ENCODE data around the gene NFATC1.
A peak's percentile ranks its signal among the peaks of the same experiment; 100 is the strongest.

Gene NFATC1

GRCh38 chr18:79395761-79396404 lies at the start of gene NFATC1:
Gene NFATC1, plus strand, starts transcription at chr18:79395930. Its CDS starts 295 bp downstream, at chr18:79396225.
- Histone ChIP-seq H3K79me2 (ENCODE audit: control insufficient read depth, insufficient read depth, low read length, unreplicated experiment) (no peaks in the 10 kb centered on the region), H3K27ac (ENCODE audit: low read depth, low read length) (no peak within 1 kb of the TSS; the same call in 1 of the 2 replicates), H3K36me3 (ENCODE audit: insufficient read depth, low read length) (no peaks in the 10 kb centered on the region), H3K4me3 (ENCODE audit: low read depth, low read length) (peak within 1 kb of the TSS; percentile 80), H2AFZ (ENCODE audit: low read length, unreplicated experiment) (peak within 1 kb of the TSS; percentile 78), H3K4me1 (ENCODE audit: control insufficient read depth, insufficient read depth, low read length, unreplicated experiment) (peaks cover 8% of the 10 kb centered on the region), H3K27me3 (ENCODE audit: insufficient read depth, low read length) (peaks cover 23% of the 10 kb centered on the region)

- Histone ChIP-seq H3K27ac (ENCODE audit: low read depth, low read length) (no peak overlapping the region), H3K79me2 (ENCODE audit: control insufficient read depth, insufficient read depth, low read length, unreplicated experiment) (no peaks in the 10 kb centered on the region), H3K27me3 (ENCODE audit: insufficient read depth, low read length) (no peaks in the 10 kb centered on the region), H3K36me3 (ENCODE audit: insufficient read depth, low read length) (peaks cover 16% of the 10 kb centered on the region; the same call in 1 of the 2 replicates), H3K4me3 (ENCODE audit: low read depth, low read length) (no peak overlapping the region), H3K4me1 (ENCODE audit: control insufficient read depth, insufficient read depth, low read length, unreplicated experiment) (peaks cover 4% of the 10 kb centered on the region), H2AFZ (ENCODE audit: low read length, unreplicated experiment) (no peak overlapping the region)
These were observed 49.7 kb upstream of the NFATC1 start for GRCh38 chr18:79345981-79346380.

- H3K79me2 ChIP-seq (ENCODE audit: control insufficient read depth, insufficient read depth, low read length, unreplicated experiment), result no peaks in the 10 kb centered on the region
- H3K27me3 ChIP-seq (ENCODE audit: insufficient read depth, low read length), result no peaks in the 10 kb centered on the region
- peaks cover 16% of the 10 kb centered on the region; the same call in 1 of the 2 replicates for H3K36me3 ChIP-seq (ENCODE audit: insufficient read depth, low read length)
- H2AFZ ChIP-seq (ENCODE audit: low read length, unreplicated experiment), result no peak overlapping the region
- no peak overlapping the region for H3K4me3 ChIP-seq (ENCODE audit: low read depth, low read length)
- H3K27ac ChIP-seq (ENCODE audit: low read depth, low read length), result no peak overlapping the region
- peaks cover 4% of the 10 kb centered on the region for H3K4me1 ChIP-seq (ENCODE audit: control insufficient read depth, insufficient read depth, low read length, unreplicated experiment)
These were observed 47.7 kb upstream of the NFATC1 start for GRCh38 chr18:79348066-79348465.

- Histone ChIP-seq H3K36me3 (ENCODE audit: insufficient read depth, low read length) (no peaks in the 10 kb centered on the region), H3K27me3 (ENCODE audit: insufficient read depth, low read length) (no peaks in the 10 kb centered on the region), H3K4me1 (ENCODE audit: control insufficient read depth, insufficient read depth, low read length, unreplicated experiment) (peaks cover 4% of the 10 kb centered on the region), H3K4me3 (ENCODE audit: low read depth, low read length) (no peak overlapping the region), H3K79me2 (ENCODE audit: control insufficient read depth, insufficient read depth, low read length, unreplicated experiment) (no peaks in the 10 kb centered on the region), H3K27ac (ENCODE audit: low read depth, low read length) (no peak overlapping the region), H2AFZ (ENCODE audit: low read length, unreplicated experiment) (no peak overlapping the region)
These were observed 43.3 kb upstream of the NFATC1 start for GRCh38 chr18:79352432-79352831.

GRCh38 chr18:79353267-79353666 lies 42.5 kb upstream of the NFATC1 start:
- H2AFZ ChIP-seq (ENCODE audit: low read length, unreplicated experiment), result no peak overlapping the region
- H3K79me2 ChIP-seq (ENCODE audit: control insufficient read depth, insufficient read depth, low read length, unreplicated experiment), result no peaks in the 10 kb centered on the region
- H3K4me3 ChIP-seq (ENCODE audit: low read depth, low read length), result no peak overlapping the region
- H3K27ac ChIP-seq (ENCODE audit: low read depth, low read length), result no peak overlapping the region
- H3K27me3 ChIP-seq (ENCODE audit: insufficient read depth, low read length), result no peaks in the 10 kb centered on the region
- no peaks in the 10 kb centered on the region for H3K36me3 ChIP-seq (ENCODE audit: insufficient read depth, low read length)
- H3K4me1 ChIP-seq (ENCODE audit: control insufficient read depth, insufficient read depth, low read length, unreplicated experiment), result no peaks in the 10 kb centered on the region

GRCh38 chr18:79354350-79354749 lies 41.4 kb upstream of the NFATC1 start:
- H3K79me2 ChIP-seq (ENCODE audit: control insufficient read depth, insufficient read depth, low read length, unreplicated experiment), result no peaks in the 10 kb centered on the region
- H3K27ac ChIP-seq (ENCODE audit: low read depth, low read length), result no peak overlapping the region
- no peaks in the 10 kb centered on the region for H3K27me3 ChIP-seq (ENCODE audit: insufficient read depth, low read length)
- no peaks in the 10 kb centered on the region for H3K36me3 ChIP-seq (ENCODE audit: insufficient read depth, low read length)
- H2AFZ ChIP-seq (ENCODE audit: low read length, unreplicated experiment), result no peak overlapping the region
- H3K4me1 ChIP-seq (ENCODE audit: control insufficient read depth, insufficient read depth, low read length, unreplicated experiment), result no peaks in the 10 kb centered on the region
- no peak overlapping the region for H3K4me3 ChIP-seq (ENCODE audit: low read depth, low read length)

GRCh38 chr18:79355433-79356335 lies 40.0 kb upstream of the NFATC1 start:
- H3K36me3 ChIP-seq (ENCODE audit: insufficient read depth, low read length), result peaks cover 10% of the 10 kb centered on the region
- H3K27ac ChIP-seq (ENCODE audit: low read depth, low read length), result no peak overlapping the region
- H2AFZ ChIP-seq (ENCODE audit: low read length, unreplicated experiment), result no peak overlapping the region
- no peaks in the 10 kb centered on the region for H3K4me1 ChIP-seq (ENCODE audit: control insufficient read depth, insufficient read depth, low read length, unreplicated experiment)
- H3K4me3 ChIP-seq (ENCODE audit: low read depth, low read length), result no peak overlapping the region
- no peaks in the 10 kb centered on the region for H3K79me2 ChIP-seq (ENCODE audit: control insufficient read depth, insufficient read depth, low read length, unreplicated experiment)
- H3K27me3 ChIP-seq (ENCODE audit: insufficient read depth, low read length), result no peaks in the 10 kb centered on the region

- Histone ChIP-seq H2AFZ (ENCODE audit: low read length, unreplicated experiment) (no peak overlapping the region), H3K4me3 (ENCODE audit: low read depth, low read length) (no peak overlapping the region), H3K27me3 (ENCODE audit: insufficient read depth, low read length) (no peaks in the 10 kb centered on the region), H3K79me2 (ENCODE audit: control insufficient read depth, insufficient read depth, low read length, unreplicated experiment) (no peaks in the 10 kb centered on the region), H3K4me1 (ENCODE audit: control insufficient read depth, insufficient read depth, low read length, unreplicated experiment) (peaks cover 4% of the 10 kb centered on the region), H3K27ac (ENCODE audit: low read depth, low read length) (no peak overlapping the region), H3K36me3 (ENCODE audit: insufficient read depth, low read length) (peaks cover 13% of the 10 kb centered on the region)
These were observed 39.3 kb upstream of the NFATC1 start for GRCh38 chr18:79356435-79356834.

GRCh38 chr18:79360933-79361332 lies 34.8 kb upstream of the NFATC1 start:
- Histone ChIP-seq H3K4me3 (ENCODE audit: low read depth, low read length) (no peak overlapping the region), H2AFZ (ENCODE audit: low read length, unreplicated experiment) (no peak overlapping the region), H3K4me1 (ENCODE audit: control insufficient read depth, insufficient read depth, low read length, unreplicated experiment) (peaks cover 11% of the 10 kb centered on the region)

GRCh38 chr18:79361766-79362522 lies 33.8 kb upstream of the NFATC1 start:
- no peaks in the 10 kb centered on the region for H3K79me2 ChIP-seq (ENCODE audit: control insufficient read depth, insufficient read depth, low read length, unreplicated experiment)
- H3K4me1 ChIP-seq (ENCODE audit: control insufficient read depth, insufficient read depth, low read length, unreplicated experiment), result peaks cover 11% of the 10 kb centered on the region
- H3K27me3 ChIP-seq (ENCODE audit: insufficient read depth, low read length), result no peaks in the 10 kb centered on the region
- no peak overlapping the region for H3K4me3 ChIP-seq (ENCODE audit: low read depth, low read length)
- H3K27ac ChIP-seq (ENCODE audit: low read depth, low read length), result no peak overlapping the region
- no peak overlapping the region for H2AFZ ChIP-seq (ENCODE audit: low read length, unreplicated experiment)
- peaks cover 20% of the 10 kb centered on the region for H3K36me3 ChIP-seq (ENCODE audit: insufficient read depth, low read length)

More at GRCh38 chr18:79360933-79361332, 34.8 kb upstream of the NFATC1 start:
- H3K27ac ChIP-seq (ENCODE audit: low read depth, low read length), result no peak overlapping the region
- H3K36me3 ChIP-seq (ENCODE audit: insufficient read depth, low read length), result peaks cover 20% of the 10 kb centered on the region
- no peaks in the 10 kb centered on the region for H3K27me3 ChIP-seq (ENCODE audit: insufficient read depth, low read length)
- H3K79me2 ChIP-seq (ENCODE audit: control insufficient read depth, insufficient read depth, low read length, unreplicated experiment), result no peaks in the 10 kb centered on the region

Measured in ACC112 (cell line).